HG03442 (cell line): ENCODE measurements around the gene AK8.

Experiments
- ATAC-seq: cut with Tn5 transposase; IDR thresholded peaks from one replicate; pipeline ENCODE4 v1.9.1; 2021; ENCODE audit warnings: mild to moderate bottlenecking, moderate library complexity; ENCODE audit not compliant: unreplicated experiment

AK8 gene

GRCh38 chr9:132858751-132859150 is 19.3 kb downstream of the AK8 start:
- no peak for ATAC-seq

- no peak for ATAC-seq
Measured at GRCh38 chr9:132857616-132858342, 20.3 kb downstream of the AK8 start.

- ATAC-seq = no peak
Measured at GRCh38 chr9:132857031-132857430, 21.1 kb downstream of the AK8 start.

- ATAC-seq = no peak
Measured at GRCh38 chr9:132855904-132856303, 22.2 kb downstream of the AK8 start.

- ATAC-seq = no peak
Measured at GRCh38 chr9:132854832-132855231, 23.3 kb downstream of the AK8 start.

GRCh38 chr9:132853482-132853881 is 24.6 kb downstream of the AK8 start:
- ATAC-seq = no peak

- no peak for ATAC-seq
Measured at GRCh38 chr9:132849185-132849706, 28.8 kb downstream of the AK8 start.

- no peak for ATAC-seq
Measured at GRCh38 chr9:132846918-132847515, 31.1 kb downstream of the AK8 start.

- ATAC-seq = no peak
Measured at GRCh38 chr9:132846109-132846917, 31.8 kb downstream of the AK8 start.

- no peak for ATAC-seq
Measured at GRCh38 chr9:132842124-132843044, 35.7 kb downstream of the AK8 start.

- ATAC-seq = no peak
Measured at GRCh38 chr9:132840980-132841379, 37.1 kb downstream of the AK8 start.

- ATAC-seq = no peak
Measured at GRCh38 chr9:132838291-132838690, 39.8 kb downstream of the AK8 start.

- no peak for ATAC-seq
Measured at GRCh38 chr9:132837501-132838286, 40.4 kb downstream of the AK8 start.

- ATAC-seq = no peak
Measured at GRCh38 chr9:132834343-132834742, 43.7 kb downstream of the AK8 start.

GRCh38 chr9:132833550-132834121 is 44.4 kb downstream of the AK8 start:
- no peak for ATAC-seq

- ATAC-seq = no peak
Measured at GRCh38 chr9:132832171-132832881, 45.8 kb downstream of the AK8 start.

GRCh38 chr9:132828201-132828770 is 49.8 kb downstream of the AK8 start:
- ATAC-seq = no peak

GRCh38 chr9:132827366-132827765 is 50.7 kb downstream of the AK8 start:
- ATAC-seq = no peak
